Adipose tissue (tissue), 3 donors: Measurements from ENCODE around the gene ABHD8. TPM values are rescaled to one million over a fixed set of nuclear protein-coding genes. Genes with fewer than 3 reads are reported as not detected.
"Not testable (repeated sequence)": the region's sequence is repeated elsewhere in the genome, so short reads cannot be mapped to it uniquely, and the experiment has no call there.

ENCODE experiments used
- H3K27ac ChIP-seq: one replicate; pipeline ENCODE4 v1.5.1; 2013; ENCODE audit warnings: low read depth, low read length
- WGBS, 3 donors: extraction: QIAGEN DNeasy Blood & Tissue Kit; methylation state at CpG; one replicate each; pipeline ENCODE4 v1.1.7; 2013; 5-methylcytosine and 5-hydroxymethylcytosine counted together
- polyA plus RNA-seq, 3 donors: library from polyadenylated mRNA; stranded (reverse); fragments of 200-250 nt; gene quantifications; one replicate each; pipeline ENCODE4 v1.2.3, GENCODE V29; 2013
- donor health status: healthy with polysubstance abuse.
- donor health status: Bipolar disorder and iron deficiency.
- donor health status: healthy.

ABHD8 gene
- polyA plus RNA-seq, 3 donors, result 7.1 to 9.2 (median 7.9) TPM

DNA sequence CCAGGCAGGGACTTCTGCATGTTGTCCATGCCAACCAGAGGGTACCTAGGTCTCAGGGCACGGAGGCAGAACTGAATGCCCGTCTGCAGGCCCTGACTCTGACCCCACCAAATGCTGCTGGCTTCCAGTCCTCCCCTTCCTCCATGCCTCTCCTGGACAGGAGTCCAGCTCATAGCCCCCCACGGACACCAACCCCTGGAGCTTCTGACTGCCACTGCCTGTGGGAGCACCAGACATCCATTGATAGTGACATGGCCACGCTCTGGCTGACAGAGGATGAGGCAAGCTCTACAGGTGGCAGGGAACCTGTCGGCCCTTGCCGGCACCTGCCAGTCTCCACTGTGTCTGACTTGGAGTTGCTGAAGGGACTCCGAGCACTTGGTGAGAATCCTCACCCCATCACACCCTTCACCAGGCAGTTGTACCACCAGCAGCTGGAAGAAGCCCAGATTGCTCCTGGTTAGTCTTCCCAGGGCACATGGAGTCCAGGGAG, 19.7 kb downstream of the ABHD8 start:
- 87 to 93% (median 92%) methylated on average over 7 of the region's 7 CpGs for WGBS, 3 donors

DNA sequence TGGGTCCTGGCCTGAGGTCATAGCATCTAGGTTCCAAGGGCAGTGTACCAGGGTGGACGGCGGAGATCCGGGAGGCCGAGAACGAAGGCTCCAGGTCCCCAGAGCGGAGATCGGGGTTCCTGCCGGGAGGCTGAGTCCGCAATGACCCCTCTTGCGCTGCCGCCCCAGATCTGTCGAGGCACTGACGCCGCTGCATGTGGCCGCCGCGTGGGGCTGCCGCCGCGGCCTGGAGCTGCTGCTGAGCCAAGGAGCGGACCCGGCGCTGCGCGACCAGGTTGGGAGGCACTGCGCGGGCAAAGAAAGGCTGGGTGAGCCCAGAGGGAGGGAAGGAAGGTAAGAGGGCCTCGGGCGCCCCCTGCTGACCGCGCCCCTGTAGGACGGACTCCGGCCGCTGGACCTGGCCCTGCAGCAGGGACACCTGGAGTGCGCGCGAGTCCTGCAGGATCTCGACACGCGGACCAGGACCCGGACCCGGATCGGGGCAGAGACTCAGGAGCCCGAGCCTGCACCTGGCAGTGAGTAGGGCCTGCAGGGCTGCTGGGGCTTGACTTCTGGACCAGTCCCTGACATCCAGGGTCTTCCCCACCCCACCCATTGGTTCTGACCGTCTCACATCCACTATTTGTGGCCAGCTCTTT, 20.6 kb downstream of the ABHD8 start:
- no peak overlapping the region for H3K27ac ChIP-seq
- WGBS, 3 donors, result 3% methylated on average over 42 to 45 of the region's 45 CpGs

More for the DNA sequence above, 19.7 kb downstream of the ABHD8 start:
- H3K27ac ChIP-seq, result no peak overlapping the region

DNA sequence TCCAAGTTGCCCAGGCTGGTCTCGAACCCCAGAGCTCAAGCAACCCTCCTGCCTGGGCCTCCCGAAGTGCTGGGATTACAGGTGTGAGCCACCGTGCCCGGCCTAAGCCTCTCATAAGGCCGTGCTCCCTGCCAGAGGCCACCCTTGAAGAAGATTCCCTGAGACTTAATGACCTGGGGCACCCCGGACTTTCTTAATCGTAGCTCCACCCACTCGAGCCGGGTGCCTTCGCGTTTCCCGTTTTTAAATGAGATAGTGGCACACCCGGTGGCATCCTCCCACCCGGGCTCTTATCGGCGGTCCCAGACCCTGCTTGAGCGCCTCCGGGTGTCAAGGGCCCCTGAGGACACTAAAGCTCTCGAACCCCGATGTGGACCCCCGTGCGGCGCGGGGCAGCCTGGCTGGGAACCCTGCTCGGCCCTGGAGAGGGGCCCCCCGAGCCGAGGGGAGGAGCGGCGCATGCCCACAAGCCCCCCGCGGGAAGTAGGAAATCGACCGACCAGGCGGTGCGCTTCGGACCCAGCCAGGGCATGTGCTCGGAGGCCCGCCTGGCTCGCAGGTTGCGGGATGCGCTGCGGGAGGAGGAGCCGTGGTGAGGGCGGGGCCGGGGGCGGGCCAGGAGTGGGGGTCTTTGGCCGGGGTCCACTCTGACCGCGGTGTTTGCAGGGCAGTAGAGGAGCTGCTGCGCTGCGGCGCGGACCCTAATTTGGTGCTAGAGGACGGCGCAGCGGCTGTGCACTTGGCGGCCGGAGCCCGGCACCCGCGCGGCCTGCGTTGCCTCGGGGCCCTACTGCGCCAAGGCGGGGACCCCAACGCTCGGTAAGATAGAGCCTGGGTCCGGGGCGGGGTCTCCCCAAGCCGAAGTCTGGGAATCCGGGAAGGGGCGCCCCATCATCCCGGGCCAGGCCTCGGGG, 21.6 kb downstream of the ABHD8 start, which contains the start of gene ANKLE1:
TSS of gene ANKLE1 (plus strand) at position 511 of the 914 bp plus-strand sequence. CDS start at position 531, 20 bp downstream.
- 5 to 8% (median 6%) methylated on average over 72 to 75 of the region's 75 CpGs for WGBS, 3 donors

DNA sequence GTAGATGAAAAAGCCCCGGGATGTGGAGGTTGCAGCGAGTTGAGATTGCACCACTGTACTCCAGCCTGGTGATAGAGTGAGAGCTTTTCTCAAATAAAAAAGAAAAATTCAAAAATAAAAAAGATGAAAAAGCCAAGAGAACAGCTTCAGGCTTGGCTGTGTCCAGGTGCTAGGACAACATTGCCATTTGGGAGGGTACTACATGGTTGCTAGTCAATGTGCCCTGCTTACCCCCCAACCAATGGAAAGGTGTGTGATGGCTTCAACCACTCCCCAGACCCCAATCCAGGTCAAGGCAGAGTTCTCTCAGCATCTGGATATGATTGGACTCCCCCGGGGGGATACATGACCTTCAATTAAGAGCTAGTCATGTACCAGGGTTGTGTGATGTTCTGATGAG, 23.8 kb downstream of the ABHD8 start:
- WGBS, 3 donors, result 61 to 94% (median 76%) methylated on average over 3 of the region's 3 CpGs

More for the DNA sequence above, 21.6 kb downstream of the ABHD8 start, which contains the start of gene ANKLE1:
- H3K27ac ChIP-seq, result no peak within 1 kb of the TSS

DNA sequence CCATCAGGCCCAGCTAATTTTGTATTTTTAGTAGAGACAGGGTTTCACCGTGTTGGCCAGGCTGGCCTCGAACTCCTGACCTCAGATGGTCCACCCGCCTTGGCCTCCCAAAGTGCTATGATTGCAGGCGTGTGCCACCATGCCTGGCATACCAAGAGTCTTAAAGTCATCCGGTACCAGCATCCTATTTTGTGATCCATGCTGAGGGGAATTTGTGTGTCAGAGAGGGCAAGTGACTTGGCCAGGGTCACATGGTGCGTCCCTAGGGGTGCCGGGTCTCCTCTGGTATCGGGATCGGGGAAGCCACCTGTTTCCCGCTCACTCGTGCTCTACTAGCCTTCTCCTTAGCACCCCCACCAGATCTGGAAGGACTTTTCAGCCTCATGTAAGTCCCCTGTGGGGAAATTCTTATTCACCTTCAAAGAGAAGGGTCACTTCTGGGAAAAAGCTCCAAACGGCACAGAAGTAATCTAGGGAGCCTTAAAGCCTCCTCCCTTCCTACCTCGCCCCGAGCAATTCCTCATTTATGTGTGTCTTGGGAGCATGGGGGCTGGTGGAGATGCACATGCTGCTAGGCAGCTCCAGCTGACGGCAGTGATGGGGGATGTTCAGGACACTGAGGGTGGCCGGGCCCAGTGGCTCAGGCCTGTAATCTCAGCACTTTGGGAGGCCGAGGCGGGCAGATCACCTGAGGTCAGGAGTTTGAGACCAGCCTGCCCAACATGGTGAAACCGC, 27.6 kb downstream of the ABHD8 start:
- no peak overlapping the region for H3K27ac ChIP-seq
- WGBS, 3 donors, result 91 to 94% (median 91%) methylated on average over 19 of the region's 19 CpGs

More for the DNA sequence above, 23.8 kb downstream of the ABHD8 start:
- no peak overlapping the region for H3K27ac ChIP-seq

DNA sequence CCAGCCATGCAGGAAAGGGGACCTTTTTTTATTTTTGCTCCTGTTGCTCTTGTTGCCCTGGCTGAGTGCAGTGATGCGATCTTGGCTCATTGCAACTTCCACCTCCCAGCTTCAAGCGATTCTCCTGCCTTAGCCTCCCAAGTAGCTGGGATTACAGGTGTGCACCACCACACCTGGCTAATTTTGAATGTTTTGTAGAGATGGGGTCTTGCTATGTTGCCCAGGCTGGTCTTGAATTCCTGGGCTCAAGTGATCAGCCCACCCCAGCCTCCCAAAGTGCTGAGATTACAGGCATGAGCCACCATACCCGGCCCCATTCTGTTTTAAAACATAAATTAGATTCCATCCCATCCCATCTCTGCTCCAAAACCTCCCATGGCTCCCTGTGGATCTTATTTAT, 28.3 kb downstream of the ABHD8 start:
- not testable (repeated sequence) for H3K27ac ChIP-seq
- 96 to 100% (median 96%) methylated on average over 3 of the region's 3 CpGs for WGBS, 3 donors

DNA sequence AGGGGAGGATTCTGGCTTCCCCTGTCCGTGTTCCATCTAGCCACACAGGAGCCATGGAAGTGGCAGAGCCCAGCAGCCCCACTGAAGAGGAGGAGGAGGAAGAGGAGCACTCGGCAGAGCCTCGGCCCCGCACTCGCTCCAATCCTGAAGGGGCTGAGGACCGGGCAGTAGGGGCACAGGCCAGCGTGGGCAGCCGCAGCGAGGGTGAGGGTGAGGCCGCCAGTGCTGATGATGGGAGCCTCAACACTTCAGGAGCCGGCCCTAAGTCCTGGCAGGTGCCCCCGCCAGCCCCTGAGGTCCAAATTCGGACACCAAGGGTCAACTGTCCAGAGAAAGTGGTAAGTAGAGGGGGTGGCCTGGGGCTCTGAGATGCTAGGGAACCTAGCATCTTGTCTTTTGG, 34.5 kb downstream of the ABHD8 start:
- WGBS, 3 donors, result 94 to 96% (median 96%) methylated on average over 13 of the region's 13 CpGs
- H3K27ac ChIP-seq, result no peak overlapping the region

DNA sequence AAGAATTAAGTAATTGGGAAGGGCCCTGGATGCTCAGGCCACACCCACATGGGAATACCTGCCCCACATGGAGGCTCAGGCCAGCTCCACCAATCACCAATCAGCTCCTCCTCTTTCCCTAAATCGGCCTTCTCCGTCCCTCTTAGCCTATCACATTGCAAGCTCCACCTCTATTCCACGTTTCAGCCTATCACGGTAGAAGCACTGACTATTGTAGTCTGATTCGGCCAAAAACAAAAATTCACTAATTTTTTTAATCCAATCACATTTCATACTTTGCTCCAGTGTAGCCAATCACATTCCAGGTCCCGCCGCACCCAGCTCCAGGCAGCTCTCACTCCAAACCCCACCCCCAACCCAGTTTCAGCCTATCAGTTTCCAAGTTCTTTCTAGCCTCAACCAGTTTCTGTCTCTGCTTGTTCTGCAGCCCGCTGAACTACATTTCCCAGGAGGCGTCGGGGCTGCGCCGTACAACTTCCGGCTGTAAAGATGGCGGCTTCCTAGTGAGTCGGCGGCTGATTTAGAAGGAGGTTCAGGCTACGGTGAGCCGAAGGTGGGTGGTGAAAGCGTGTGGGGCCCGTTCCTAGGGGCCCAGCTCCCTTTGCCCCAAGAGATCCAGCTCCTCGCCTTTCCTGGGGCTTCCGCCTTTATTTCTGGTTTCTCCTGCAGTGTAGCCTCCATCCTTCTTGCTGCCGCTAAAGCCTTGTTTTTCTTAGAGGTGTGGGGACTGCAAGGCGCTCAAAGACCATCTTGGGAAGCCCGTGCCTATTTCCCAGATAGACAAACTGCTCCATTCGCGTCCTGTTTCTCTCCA, 36.0 kb downstream of the ABHD8 start, which contains the start of gene BABAM1:
TSS of gene BABAM1 (plus strand) at position 469 of the 814 bp plus-strand sequence. CDS start 1,364 bp downstream, outside the sequence.
- 0% methylated on average over 27 of the region's 27 CpGs for WGBS, 3 donors
- H3K27ac ChIP-seq, result no peak within 1 kb of the TSS

DNA sequence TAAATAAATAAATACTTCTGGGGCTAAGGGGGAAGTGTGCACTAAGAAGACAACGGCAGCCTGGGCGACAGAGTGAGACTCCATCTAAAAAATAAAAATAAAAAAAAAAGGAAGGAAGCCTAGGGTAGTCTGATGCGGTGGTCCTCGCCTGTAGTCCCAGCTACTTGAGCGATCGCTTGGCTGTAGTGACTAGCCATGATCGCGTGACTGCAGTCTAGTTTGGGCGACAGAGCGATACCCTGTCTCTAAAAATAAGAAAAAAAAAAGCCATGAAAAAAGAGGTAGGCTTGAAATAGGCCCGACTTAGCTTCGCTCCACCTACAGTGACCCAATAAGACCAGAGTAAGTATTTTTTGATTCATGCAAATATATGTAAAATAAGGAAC, 36.6 kb downstream of the ABHD8 start:
- H3K27ac ChIP-seq, result no peak overlapping the region
- 49 to 74% (median 57%) methylated on average over 12 of the region's 12 CpGs for WGBS, 3 donors

DNA sequence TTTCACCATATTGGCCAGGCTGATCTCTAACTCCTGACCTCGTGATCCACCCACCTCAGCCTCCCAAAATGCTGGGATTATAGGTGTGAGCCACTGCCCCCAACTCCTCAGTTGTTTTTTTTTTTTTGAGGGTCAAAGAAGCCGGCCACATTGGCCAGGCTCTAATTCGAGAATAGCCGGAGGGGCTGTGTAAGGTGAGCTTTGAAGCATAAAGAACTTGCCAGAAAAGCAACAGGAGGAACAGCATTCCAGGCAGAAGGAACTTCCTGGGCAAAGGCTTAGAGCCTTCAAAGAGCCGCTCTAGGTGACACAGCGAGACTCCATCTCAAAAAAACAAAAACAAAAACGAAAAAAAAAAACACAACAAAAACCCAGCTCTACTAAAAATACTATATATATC, 37.2 kb downstream of the ABHD8 start:
- 91 to 93% (median 92%) methylated on average over 7 of the region's 7 CpGs for WGBS, 3 donors
- H3K27ac ChIP-seq, result no peak overlapping the region

DNA sequence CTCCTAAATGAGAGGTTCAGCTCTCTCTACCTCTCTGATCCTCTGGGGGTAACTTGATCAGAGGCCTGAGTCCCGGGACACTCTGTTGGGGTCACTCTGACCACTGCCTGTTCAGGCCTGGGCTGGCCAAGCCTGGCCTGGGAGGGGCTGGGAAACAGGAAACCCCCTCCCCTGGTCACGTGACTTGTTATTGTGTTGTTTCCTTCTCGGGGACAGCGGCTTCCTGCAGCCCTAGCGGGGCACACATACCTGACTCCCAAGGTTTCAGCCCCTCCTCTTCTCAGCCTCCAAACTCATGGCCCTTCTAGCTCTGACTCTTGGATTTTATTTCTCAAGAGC, 38.6 kb downstream of the ABHD8 start, which contains the start of gene USHBP1:
TSS of gene USHBP1 (minus strand) at position 105 of the 339 bp plus-strand sequence. CDS start 446 bp downstream, outside the sequence.
- H3K27ac ChIP-seq, result no peak within 1 kb of the TSS
- WGBS, 3 donors, result 33 to 65% (median 43%) methylated on average over 5 of the region's 5 CpGs

DNA sequence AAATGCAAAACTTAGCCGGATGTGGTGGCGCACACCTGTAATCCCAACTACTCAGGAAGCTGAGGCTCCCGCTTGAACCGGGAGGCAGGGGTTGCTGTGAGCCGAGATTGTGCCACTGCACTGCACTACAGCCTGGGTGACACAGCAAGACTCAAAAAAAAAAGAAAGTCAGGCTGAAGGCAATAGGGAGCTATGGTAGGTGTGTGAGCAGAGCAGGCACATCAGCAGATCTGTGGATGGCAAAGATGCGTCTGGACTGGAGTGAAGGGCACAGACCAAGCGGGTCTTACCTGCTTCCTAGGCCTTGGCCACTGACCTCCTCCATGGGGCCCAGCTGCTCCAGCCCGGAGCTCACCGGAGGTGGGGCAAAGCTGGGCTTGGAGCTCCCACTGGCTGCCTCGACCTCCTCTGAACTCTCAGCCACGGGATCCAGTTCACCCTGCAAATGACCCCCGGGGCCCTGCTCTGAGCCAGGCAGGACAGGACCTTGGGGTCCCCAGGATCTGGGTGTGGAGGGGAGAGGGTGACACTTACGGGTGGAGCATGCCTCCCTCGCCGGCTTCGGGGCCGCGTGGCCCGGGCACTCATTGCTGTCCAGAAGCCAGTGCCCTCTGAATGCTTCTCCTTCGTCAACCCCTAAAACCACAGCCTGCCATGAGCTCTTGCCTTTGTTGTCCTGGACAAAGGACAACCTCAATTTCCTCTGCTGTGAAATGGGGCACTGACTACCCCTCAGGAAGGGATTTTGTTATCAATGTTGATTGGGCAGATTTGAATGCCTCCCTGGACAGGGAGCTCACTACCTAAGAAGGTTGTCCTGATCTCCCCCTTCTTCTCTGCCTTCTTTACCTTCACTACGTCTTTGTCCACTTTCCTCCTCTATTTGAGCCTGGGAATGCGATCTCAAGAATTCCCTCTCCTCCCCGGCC, 39.2 kb downstream of the ABHD8 start:
- 70 to 78% (median 71%) methylated on average over 23 of the region's 23 CpGs for WGBS, 3 donors

DNA sequence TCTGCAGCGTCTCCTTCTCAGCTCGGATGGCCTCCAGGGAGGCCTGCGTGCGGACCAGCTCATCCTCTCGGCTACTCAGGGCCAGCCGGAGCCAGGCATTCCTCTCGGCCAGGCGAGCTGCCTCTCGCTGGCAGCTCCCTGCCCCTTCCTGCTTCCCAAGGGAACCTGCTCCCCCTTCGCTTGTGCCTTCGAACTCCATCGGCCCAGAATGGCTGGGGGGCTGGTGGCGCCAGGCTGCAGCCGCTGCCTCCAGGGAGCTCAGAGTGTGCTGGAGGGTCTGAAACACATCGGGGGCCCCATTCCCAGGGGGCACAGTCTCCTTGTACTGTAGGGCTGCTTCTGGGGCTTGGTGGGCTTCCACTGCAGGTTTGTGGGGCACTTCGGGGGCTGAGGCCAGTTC, 40.7 kb downstream of the ABHD8 start:
- H3K27ac ChIP-seq, result no peak overlapping the region
- WGBS, 3 donors, result 60 to 70% (median 64%) methylated on average over 16 of the region's 16 CpGs

More for the DNA sequence above, 39.2 kb downstream of the ABHD8 start:
- no peak overlapping the region for H3K27ac ChIP-seq

DNA sequence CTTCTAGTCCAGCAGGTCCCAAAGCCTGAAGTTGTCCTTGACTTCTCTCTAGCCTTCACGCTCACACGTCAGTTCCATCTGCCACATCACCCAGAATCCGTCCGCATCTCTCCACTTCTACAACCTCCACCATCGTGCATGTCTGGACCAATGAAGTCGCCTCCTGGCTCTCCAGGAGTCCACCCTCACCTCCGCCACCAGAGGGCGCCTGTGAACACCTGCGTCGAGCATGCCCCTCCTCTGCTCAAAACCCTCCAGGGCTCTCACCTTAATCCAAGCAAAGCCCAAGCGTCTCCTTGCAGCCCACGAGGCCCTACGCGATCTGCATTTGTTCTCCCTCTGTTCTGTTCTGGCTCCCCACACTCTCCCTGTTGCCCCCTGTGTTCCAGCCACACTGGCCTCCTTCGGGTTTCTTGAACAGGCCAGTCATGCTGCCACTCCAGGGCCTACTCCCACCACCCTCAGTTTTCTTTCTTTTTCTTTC, 42.3 kb downstream of the ABHD8 start:
- 17 to 32% (median 24%) methylated on average over 15 of the region's 15 CpGs for WGBS, 3 donors

DNA sequence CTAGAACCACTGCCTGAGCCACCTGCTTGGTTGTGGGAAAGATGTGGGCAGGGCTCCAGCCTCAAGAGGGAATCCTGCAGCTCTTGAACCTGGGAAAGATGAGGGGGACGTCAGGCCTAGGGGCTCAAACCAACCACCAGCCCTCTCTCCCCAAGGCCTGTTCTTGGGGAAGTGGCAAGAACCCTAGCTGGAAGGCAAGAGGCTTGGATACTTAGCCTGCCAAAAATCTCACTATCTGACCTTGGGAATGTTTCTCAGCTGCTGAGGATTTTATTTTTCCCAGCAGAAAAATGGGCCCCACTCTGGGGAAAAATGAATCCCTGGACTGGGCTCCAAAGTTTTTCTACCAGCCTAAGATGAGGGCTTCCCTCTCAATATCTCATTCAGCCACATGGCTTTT, 43.3 kb downstream of the ABHD8 start:
- H3K27ac ChIP-seq, result no peak overlapping the region
- WGBS, 3 donors, result 56 to 95% (median 71%) methylated on average over 1 of the region's 1 CpG

More for the DNA sequence above, 42.3 kb downstream of the ABHD8 start:
- H3K27ac ChIP-seq, result no peak overlapping the region

DNA sequence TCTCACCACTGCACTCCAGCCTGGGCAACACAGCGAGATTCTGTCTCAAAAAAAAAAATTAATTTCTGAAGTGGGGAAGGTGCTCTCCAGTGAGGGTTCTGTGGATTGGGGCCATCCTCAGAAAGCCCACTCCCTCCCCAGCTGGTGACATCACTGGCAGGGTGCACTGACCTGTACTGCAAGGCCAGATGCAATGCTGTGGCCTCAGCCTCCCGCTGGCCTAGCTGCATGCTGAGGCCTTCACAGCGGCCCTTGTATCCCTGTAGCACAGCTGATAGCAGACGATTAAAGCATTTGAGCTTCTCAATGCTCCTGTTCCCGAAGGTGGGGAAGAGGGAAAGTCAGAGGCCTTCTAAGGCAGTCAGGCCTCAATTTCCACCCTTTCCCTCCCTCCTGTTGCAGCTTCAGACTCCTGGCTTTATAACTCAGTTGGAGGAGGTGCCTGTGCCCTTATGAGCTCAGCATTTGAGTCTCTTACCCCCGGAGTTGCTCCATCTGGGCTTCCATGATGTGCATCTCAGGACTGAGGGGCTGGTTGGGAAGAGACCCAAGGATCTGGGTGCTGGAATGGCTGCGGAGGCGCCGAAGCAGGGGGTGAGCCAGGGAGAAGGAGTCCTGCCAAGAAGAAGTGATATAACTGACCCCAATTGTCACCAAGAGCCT, 44.0 kb downstream of the ABHD8 start:
- H3K27ac ChIP-seq, result no peak overlapping the region
- 79 to 92% (median 91%) methylated on average over 9 of the region's 9 CpGs for WGBS, 3 donors
